IPS-NIHi11 (cell line): Measurements from ENCODE around the gene CD8B2.
"Not testable (repeated sequence)": the region's sequence is repeated elsewhere in the genome, so short reads cannot be mapped to it uniquely, and the experiment has no call there.

Experiments
- DNase-seq: peaks from one replicate; pipeline ENCODE4 v3.0.0; 2012; ENCODE audit warnings: mixed read lengths, low spot score

The CD8B2 gene

GRCh38 chr2:106511934-106512333 lies 24.8 kb downstream of the CD8B2 start:
- DNase-seq = not testable (repeated sequence)

- DNase-seq = not testable (repeated sequence)
Observed at GRCh38 chr2:106513391-106513790, 26.2 kb downstream of the CD8B2 start.

- DNase-seq = not testable (repeated sequence)
Observed at GRCh38 chr2:106514827-106515226, 27.7 kb downstream of the CD8B2 start.

GRCh38 chr2:106516436-106516835 lies 29.3 kb downstream of the CD8B2 start:
- no peak for DNase-seq

GRCh38 chr2:106516864-106517263 lies 29.7 kb downstream of the CD8B2 start:
- no peak for DNase-seq

GRCh38 chr2:106517329-106517728 lies 30.2 kb downstream of the CD8B2 start:
- no peak for DNase-seq

GRCh38 chr2:106519767-106520166 lies 32.6 kb downstream of the CD8B2 start:
- no peak for DNase-seq

GRCh38 chr2:106521016-106521415 lies 33.9 kb downstream of the CD8B2 start:
- DNase-seq = no peak

GRCh38 chr2:106523976-106524665 lies 37.0 kb downstream of the CD8B2 start:
- DNase-seq = no peak

GRCh38 chr2:106530866-106531265 lies 43.7 kb downstream of the CD8B2 start:
- no peak for DNase-seq

GRCh38 chr2:106531676-106532214 lies 44.6 kb downstream of the CD8B2 start:
- no peak for DNase-seq

- DNase-seq = no peak
Observed at GRCh38 chr2:106532236-106532635, 45.1 kb downstream of the CD8B2 start.

GRCh38 chr2:106534471-106534870 lies 47.3 kb downstream of the CD8B2 start:
- no peak for DNase-seq

GRCh38 chr2:106536490-106536889 lies 49.3 kb downstream of the CD8B2 start:
- DNase-seq = no peak

- DNase-seq = no peak
Observed at GRCh38 chr2:106537047-106537446, 49.9 kb downstream of the CD8B2 start.

GRCh38 chr2:106537791-106538191 lies 50.6 kb downstream of the CD8B2 start:
- DNase-seq = no peak

- no peak for DNase-seq
Observed at GRCh38 chr2:106540886-106541285, 53.7 kb downstream of the CD8B2 start.

GRCh38 chr2:106541333-106541732 lies 54.2 kb downstream of the CD8B2 start:
- DNase-seq = no peak

- peak; percentile 90 for DNase-seq
Observed at GRCh38 chr2:106542746-106543359, 55.7 kb downstream of the CD8B2 start.

GRCh38 chr2:106545007-106545406 lies 57.8 kb downstream of the CD8B2 start:
- DNase-seq = no peak

GRCh38 chr2:106546391-106546990 lies 59.3 kb downstream of the CD8B2 start:
- DNase-seq = no peak

GRCh38 chr2:106547164-106547903 lies 60.2 kb downstream of the CD8B2 start:
- DNase-seq = no peak
